A549 (cell line): Measurements from ENCODE around the gene NRXN3.

ENCODE experiments used
- EP300 ChIP-seq, 2 experiments: fragments of >200 bp; sonication (Bioruptor Twin); formaldehyde crosslinking; IDR thresholded peaks; 2 replicates in 1 of 2; 3 replicates in 1 of 2; pipeline ENCODE4 v1.6.1; 2016 to 2017
- FOSL2 ChIP-seq, 2 experiments: fragments of 450-650 bp in 1 of 2; fragments of >200 bp in 1 of 2; sonication (Bioruptor Twin) in 1 of 2; formaldehyde crosslinking; IDR thresholded peaks; 2 replicates each; pipeline versions ENCODE4 v1.5.0 to v1.6.1; 2016 to 2020; ENCODE audit warnings: mild to moderate bottlenecking in 1 of 2, moderate library complexity in 1 of 2
- HDAC2 ChIP-seq: fragments of 200-600 bp; sonication (generic); IDR thresholded peaks from 2 replicates; pipeline ENCODE4 v1.6.1; 2016
- MYC ChIP-seq: IDR thresholded peaks from 2 replicates; pipeline ENCODE4 v1.6.1; 2012; ENCODE audit warnings: mild to moderate bottlenecking, inconsistent platforms, low read length, improper control_type of control experiment, borderline replicate concordance
- TF ChIP-seq, protein P1 (sequence below): fragments of >200 bp; sonication (Bioruptor Twin); formaldehyde crosslinking; IDR thresholded peaks from 3 replicates; pipeline ENCODE4 v1.5.1; 2016
- TF ChIP-seq, protein P2 (sequence below): fragments of 450-650 bp; IDR thresholded peaks from 2 replicates; pipeline ENCODE4 v1.6.1; 2014; ENCODE audit warnings: antibody characterized with exemption
- TF ChIP-seq, protein P3 (sequence below): IDR thresholded peaks from 2 replicates; pipeline ENCODE4 v1.6.1; 2012

DNA sequence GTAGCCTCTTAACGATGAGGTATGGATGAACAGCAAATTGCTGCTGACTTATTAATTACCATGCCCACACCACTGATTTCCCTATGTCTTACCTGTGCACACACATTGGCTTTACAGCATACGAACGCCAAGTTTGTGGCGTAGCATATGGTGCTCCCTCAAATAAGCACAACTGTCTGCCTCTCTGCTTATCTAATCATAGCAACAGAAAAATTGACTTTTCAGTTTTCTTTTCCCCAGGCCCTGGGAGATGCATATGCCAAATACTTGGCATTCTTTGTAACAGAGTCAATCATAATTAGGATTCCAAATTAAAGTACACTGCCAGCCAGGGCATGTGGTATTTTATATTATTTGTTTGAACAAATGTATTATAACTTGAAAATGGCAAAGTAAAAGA lies 1415.7 kb downstream of the NRXN3 start:
- TF ChIP-seq, protein P1, sequence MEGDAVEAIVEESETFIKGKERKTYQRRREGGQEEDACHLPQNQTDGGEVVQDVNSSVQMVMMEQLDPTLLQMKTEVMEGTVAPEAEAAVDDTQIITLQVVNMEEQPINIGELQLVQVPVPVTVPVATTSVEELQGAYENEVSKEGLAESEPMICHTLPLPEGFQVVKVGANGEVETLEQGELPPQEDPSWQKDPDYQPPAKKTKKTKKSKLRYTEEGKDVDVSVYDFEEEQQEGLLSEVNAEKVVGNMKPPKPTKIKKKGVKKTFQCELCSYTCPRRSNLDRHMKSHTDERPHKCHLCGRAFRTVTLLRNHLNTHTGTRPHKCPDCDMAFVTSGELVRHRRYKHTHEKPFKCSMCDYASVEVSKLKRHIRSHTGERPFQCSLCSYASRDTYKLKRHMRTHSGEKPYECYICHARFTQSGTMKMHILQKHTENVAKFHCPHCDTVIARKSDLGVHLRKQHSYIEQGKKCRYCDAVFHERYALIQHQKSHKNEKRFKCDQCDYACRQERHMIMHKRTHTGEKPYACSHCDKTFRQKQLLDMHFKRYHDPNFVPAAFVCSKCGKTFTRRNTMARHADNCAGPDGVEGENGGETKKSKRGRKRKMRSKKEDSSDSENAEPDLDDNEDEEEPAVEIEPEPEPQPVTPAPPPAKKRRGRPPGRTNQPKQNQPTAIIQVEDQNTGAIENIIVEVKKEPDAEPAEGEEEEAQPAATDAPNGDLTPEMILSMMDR: no peak
- TF ChIP-seq MYC (no peak), FOSL2 (IDR thresholded peaks at IDR 0.05) (no peak), FOSL2 (CRISPR knock-in tag; IDR thresholded peaks at IDR 0.05) (peak; percentile 59), EP300 (IDR thresholded peaks at IDR 0.05) (peak in 1 of 2 experiments; percentile 45; a peak in 1 of 5 replicates), HDAC2 (no peak)
- TF ChIP-seq, protein P2, sequence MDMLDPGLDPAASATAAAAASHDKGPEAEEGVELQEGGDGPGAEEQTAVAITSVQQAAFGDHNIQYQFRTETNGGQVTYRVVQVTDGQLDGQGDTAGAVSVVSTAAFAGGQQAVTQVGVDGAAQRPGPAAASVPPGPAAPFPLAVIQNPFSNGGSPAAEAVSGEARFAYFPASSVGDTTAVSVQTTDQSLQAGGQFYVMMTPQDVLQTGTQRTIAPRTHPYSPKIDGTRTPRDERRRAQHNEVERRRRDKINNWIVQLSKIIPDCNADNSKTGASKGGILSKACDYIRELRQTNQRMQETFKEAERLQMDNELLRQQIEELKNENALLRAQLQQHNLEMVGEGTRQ: no peak
- TF ChIP-seq, protein P3, sequence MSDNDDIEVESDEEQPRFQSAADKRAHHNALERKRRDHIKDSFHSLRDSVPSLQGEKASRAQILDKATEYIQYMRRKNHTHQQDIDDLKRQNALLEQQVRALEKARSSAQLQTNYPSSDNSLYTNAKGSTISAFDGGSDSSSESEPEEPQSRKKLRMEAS: 0 out of 2 replicates have a peak, but pooled peaks have one; percentile 38
